Activated CD8-positive, alpha-beta T cell treated with anti-CD3 and anti-CD28 coated beads, Interleukin-2, amount 10 ng/mL, durations not matched to agents 7 days and 5 days (primary cell): ENCODE data around the gene CXCL10. TPM values are rescaled to one million over a fixed set of nuclear protein-coding genes. Genes with fewer than 3 reads are reported as not detected.
A peak's percentile ranks its signal among the peaks of the same experiment; 100 is the strongest.
"Not testable (repeated sequence)": the region's sequence is repeated elsewhere in the genome, so short reads cannot be mapped to it uniquely, and the experiment has no call there.

Experiments
- ATAC-seq: fragments of 150-1000 bp; cut with Tn5 transposase; one replicate; pipeline ENCODE4 v1.10.0; 2021; ENCODE audit warnings: moderate library complexity
- CTCF ChIA-PET: fragments of 350-600 bp; sonication (Branson Sonifier 250); formaldehyde crosslinking; loops from one replicate; lab custom pipeline; 2021; ENCODE audit warnings: antibody characterized with exemption; lab: Charles Lee
- POLR2A ChIA-PET: fragments of 350-600 bp; sonication (Branson Sonifier 250); formaldehyde crosslinking; loops from one replicate; lab custom pipeline; 2021; ENCODE audit warnings: antibody characterized with exemption; lab: Charles Lee
- DNase-seq: peaks from one replicate; pipeline ENCODE4 v3.0.0-alpha.2; 2020
- H3K27ac Mint-ChIP-seq: one replicate; pipeline ENCODE4 v1.8.0; 2021; ENCODE audit warnings: mild to moderate bottlenecking, mixed read lengths
- H3K27me3 Mint-ChIP-seq: one replicate; pipeline ENCODE4 v1.8.0; 2021; ENCODE audit warnings: low read depth, mixed read lengths
- H3K36me3 Mint-ChIP-seq: one replicate; pipeline ENCODE4 v1.8.0; 2021; ENCODE audit warnings: low read depth, mixed read lengths
- H3K4me1 Mint-ChIP-seq: one replicate; pipeline ENCODE4 v1.8.0; 2021; ENCODE audit warnings: low read depth, mixed read lengths
- H3K4me3 Mint-ChIP-seq: one replicate; pipeline ENCODE4 v1.8.0; 2021; ENCODE audit warnings: mild to moderate bottlenecking, mixed read lengths
- H3K9me3 Mint-ChIP-seq: one replicate; pipeline ENCODE4 v1.8.0; 2022; ENCODE audit warnings: mixed read lengths; ENCODE audit not compliant: insufficient read depth
- total RNA-seq, 2 experiments: library from RNA; stranded (reverse); gene quantifications; one replicate each; pipeline ENCODE4 v1.2.3, GENCODE V29; 2021

CXCL10 gene
- total RNA-seq, 2 experiments from 2014 or later: not detected

DNA sequence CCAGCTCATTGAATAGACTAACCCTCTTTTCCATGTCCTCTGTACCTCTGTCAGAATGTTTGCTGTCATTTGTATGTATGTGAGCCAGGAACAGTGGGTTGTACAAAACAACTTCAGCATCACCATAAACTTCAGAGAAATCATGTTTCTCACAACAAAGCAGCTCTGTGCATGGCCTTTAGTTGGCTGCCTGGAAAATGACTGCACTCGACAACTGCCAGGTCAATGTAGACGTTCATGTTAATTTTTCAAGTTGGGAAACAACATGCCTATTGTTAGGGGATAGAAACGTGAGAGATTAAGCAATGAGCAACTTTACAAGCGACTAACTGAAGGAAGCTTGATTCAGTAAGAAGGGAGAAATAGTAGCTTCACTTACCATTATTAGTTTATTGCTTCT, 30.4 kb upstream of the CXCL10 start:
- DNase-seq: no peak
- H3K9me3 Mint-ChIP-seq: no peaks in the 10 kb centered on the region
- H3K27ac Mint-ChIP-seq: no peak overlapping the region
- ChIA-PET POLR2A (no interaction called here), CTCF (interaction anchor here (0.8 to 4.1 kb wide), 5 partner anchors 12 to 127 kb away, joined by 3 to 26 read pairs (median 4); no protein-coding TSS in a partner anchor)
- peaks cover 13% of the 10 kb centered on the region for H3K4me1 Mint-ChIP-seq
- no peaks in the 10 kb centered on the region for H3K36me3 Mint-ChIP-seq
- peaks cover 2% of the 10 kb centered on the region for H3K27me3 Mint-ChIP-seq
- ATAC-seq: no peak
- no peak overlapping the region for H3K4me3 Mint-ChIP-seq

DNA sequence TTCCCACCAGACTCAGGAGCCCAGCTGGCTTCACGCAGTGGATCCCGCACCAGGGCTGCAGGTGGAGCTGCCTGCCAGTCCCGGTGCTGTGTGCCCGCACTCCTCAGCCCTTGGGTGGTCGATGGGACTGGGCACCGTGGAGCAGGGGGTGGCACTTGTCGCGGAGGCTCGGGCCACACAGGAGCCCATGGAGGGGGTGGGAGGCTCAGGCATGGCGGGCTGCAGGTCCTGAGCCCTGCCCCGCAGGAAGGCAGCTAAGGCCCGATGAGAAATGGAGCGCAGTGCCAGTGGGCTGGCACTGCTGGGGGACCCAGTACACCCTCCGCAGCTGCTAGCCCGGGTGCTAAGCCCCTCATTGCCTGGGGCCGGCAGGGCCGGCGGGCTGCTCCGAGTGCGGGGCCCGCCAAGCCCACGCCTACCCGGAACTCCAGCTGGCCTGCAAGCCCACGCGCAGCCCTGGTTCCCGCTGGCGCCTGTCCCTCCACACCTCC, 27.3 kb upstream of the CXCL10 start:
- POLR2A ChIA-PET, H3K4me1 Mint-ChIP-seq, H3K27ac Mint-ChIP-seq, H3K9me3 Mint-ChIP-seq, CTCF ChIA-PET, ATAC-seq, DNase-seq, H3K36me3 Mint-ChIP-seq, H3K4me3 Mint-ChIP-seq, H3K27me3 Mint-ChIP-seq: not testable (repeated sequence)

GRCh38 chr4:76049860-76050416, 26.6 kb upstream of the CXCL10 start:
- POLR2A ChIA-PET, H3K9me3 Mint-ChIP-seq, H3K4me1 Mint-ChIP-seq, DNase-seq, CTCF ChIA-PET, H3K36me3 Mint-ChIP-seq, H3K27ac Mint-ChIP-seq, H3K27me3 Mint-ChIP-seq, ATAC-seq, H3K4me3 Mint-ChIP-seq: not testable (repeated sequence)

DNA sequence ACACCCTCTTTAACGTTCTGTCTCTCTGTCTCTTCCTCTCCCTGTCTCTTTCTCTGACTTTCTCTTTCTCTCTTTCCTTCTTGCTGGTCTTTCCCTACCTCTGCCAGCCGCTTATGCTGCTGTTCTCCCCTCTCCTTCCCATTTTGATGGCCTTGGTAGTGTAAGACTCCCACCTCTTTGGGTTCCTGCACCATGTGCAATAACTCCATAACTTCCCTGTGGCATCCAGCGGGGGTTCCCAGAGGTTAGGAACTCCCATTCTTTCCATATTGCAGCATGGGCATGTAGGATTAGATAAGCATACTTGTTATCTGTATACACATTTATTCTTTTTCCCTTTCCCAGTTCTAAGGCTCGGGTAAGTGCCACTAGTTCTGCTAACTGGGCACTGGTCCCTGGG, 21.4 kb upstream of the CXCL10 start:
- CTCF ChIA-PET, H3K36me3 Mint-ChIP-seq, POLR2A ChIA-PET, ATAC-seq, H3K4me3 Mint-ChIP-seq, H3K27ac Mint-ChIP-seq, DNase-seq, H3K9me3 Mint-ChIP-seq, H3K27me3 Mint-ChIP-seq, H3K4me1 Mint-ChIP-seq: not testable (repeated sequence)

DNA sequence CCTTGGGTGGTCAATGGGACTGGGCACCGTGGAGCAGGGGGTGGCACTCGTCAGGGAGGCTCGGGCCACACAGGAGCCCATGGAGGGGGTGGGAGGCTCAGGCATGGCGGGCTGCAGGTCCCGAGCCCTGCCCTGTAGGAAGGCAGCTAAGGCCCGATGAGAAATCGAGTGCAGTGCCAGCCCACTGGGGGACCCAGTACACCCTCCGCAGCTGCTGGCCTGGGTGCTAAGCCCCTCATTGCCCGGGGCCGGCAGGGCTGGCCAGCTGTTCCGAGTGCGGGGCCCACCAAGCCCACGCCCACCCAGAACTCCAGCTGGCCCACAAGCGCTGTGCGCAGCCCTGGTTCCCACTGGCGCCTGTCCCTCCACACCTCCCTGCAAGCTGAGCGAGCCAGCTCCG, 20.0 kb upstream of the CXCL10 start:
- DNase-seq, H3K27ac Mint-ChIP-seq, POLR2A ChIA-PET, H3K4me3 Mint-ChIP-seq, H3K9me3 Mint-ChIP-seq, H3K36me3 Mint-ChIP-seq, ATAC-seq, H3K4me1 Mint-ChIP-seq, H3K27me3 Mint-ChIP-seq, CTCF ChIA-PET: not testable (repeated sequence)

DNA sequence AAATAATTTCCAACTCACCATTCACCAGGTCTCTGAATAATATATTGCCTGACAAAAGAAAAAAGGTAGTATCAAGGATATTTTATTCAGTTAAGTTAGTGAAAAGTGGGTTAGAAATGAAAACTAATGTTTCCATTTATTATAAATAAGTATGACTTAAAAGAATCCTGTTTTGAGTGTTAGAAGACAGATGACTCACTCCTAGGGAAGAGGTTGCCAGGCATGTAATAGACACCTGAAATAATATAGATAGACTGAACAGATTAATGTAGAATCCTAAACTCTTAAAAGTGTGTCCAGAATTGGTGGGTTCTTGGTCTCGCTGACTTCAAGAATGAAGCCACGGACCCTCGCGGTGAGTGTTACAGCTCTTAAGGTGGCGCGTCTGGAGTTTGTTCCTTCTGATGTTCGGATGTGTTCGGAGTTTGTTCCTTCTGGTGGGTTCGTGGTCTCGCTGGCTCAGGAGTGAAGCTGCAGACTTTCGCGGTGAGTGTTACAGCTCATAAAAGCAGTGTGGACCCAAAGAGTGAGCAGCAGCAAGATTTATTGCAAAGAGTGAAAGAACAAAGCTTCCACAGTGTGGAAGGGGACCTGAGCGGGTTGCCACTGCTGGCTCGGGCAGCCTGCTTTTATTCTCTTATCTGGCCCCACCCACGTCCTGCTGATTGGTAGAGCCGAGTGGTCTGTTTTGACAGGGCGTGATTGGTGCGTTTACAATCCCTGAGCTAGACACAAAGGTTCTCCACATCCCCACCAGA, 19.1 kb upstream of the CXCL10 start:
- H3K4me3 Mint-ChIP-seq: peak overlapping the region; percentile 28
- H3K27ac Mint-ChIP-seq, DNase-seq, H3K9me3 Mint-ChIP-seq, H3K4me1 Mint-ChIP-seq, H3K36me3 Mint-ChIP-seq, POLR2A ChIA-PET, ATAC-seq, H3K27me3 Mint-ChIP-seq: not testable (repeated sequence)
- CTCF ChIA-PET: interaction anchor here (0.9 to 1.4 kb wide), 2 partner anchors 12 to 47 kb away, joined by 3 to 4 read pairs; no protein-coding TSS in a partner anchor

GRCh38 chr4:76036855-76037254, 13.6 kb upstream of the CXCL10 start:
- ATAC-seq (no peak), DNase-seq (no peak)
- Mint-ChIP-seq H3K27me3 (peaks cover 5% of the 10 kb centered on the region), H3K4me3 (no peak overlapping the region), H3K36me3 (no peaks in the 10 kb centered on the region), H3K27ac (no peak overlapping the region), H3K4me1 (no peaks in the 10 kb centered on the region), H3K9me3 (no peaks in the 10 kb centered on the region)
- CTCF ChIA-PET: interaction anchor here (0.7 kb wide), 1 partner anchor 310 kb away, joined by 3 read pairs; no protein-coding TSS in a partner anchor
- POLR2A ChIA-PET: no interaction called here

DNA sequence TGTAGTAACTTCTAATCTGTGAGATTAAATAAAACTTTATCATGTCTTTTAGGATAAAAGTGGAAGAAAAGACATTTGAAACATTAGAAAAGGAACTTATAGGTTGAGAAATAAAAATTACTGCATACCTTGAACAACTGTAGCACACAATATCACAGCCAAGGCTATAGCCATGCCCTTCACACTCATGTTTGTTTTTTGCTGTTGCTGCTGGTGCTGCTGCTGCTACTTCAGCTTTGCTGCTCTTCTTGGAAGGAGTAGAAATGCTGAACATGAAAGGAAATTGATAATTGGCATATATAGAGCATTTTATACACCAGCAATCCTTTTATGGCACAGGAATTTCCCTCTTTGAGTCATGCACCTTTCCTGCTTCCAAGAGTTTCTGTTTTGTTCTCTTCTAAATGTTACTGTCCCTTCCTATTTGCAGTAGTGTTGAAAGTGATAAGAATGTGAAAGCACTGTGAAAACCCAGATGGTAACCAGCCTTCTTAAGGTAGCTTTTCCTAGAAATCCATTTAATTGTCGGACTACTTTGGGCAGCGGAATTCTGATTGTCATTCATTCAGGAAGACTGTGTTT, 12.6 kb upstream of the CXCL10 start, which contains the start of gene CXCL11:
Gene CXCL11 (minus strand): TSS at position 272 of the 582 bp plus-strand sequence. CDS start 83 bp downstream, at position 189.
- no peak within 1 kb of the TSS for H3K4me3 Mint-ChIP-seq
- H3K27me3 Mint-ChIP-seq: peaks cover 5% of the 10 kb centered on the region
- POLR2A ChIA-PET: no interaction called here
- no peaks in the 10 kb centered on the region for H3K9me3 Mint-ChIP-seq
- no peaks in the 10 kb centered on the region for H3K4me1 Mint-ChIP-seq
- no peak within 1 kb of the TSS for H3K27ac Mint-ChIP-seq
- no peaks in the 10 kb centered on the region for H3K36me3 Mint-ChIP-seq
- ATAC-seq: no peak
- CTCF ChIA-PET: no interaction called here
- no peak for DNase-seq

- no peaks in the 10 kb centered on the region for H3K36me3 Mint-ChIP-seq
- CTCF ChIA-PET: no interaction called here
Measured at GRCh38 chr4:76035141-76035540, 11.8 kb upstream of the CXCL10 start.

DNA sequence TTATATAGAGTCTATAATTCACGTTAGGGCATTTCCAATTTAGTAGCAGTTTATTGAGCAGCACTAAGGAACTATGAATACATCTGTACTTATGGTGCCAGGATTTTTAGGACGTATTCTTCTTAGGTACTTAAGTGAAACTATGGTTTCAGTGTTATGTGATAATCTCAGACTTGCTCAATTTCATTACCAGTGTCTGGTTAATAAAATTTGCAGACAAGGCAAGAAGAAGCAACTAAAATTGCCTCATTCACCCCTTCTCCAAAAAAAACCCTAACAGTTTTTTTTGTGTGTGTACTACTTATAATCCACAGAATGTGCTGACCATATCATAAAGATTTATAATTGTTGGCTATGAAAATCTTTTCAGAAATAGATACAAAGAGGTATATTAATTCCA, 6.0 kb upstream of the CXCL10 start:
- peaks cover 11% of the 10 kb centered on the region for H3K27me3 Mint-ChIP-seq
- H3K36me3 Mint-ChIP-seq: no peaks in the 10 kb centered on the region
- H3K4me1 Mint-ChIP-seq: peaks cover 9% of the 10 kb centered on the region
- no peak overlapping the region for H3K4me3 Mint-ChIP-seq
- POLR2A ChIA-PET: no interaction called here
- H3K27ac Mint-ChIP-seq: no peak overlapping the region
- no peaks in the 10 kb centered on the region for H3K9me3 Mint-ChIP-seq
- ATAC-seq (no peak), DNase-seq (no peak)
- CTCF ChIA-PET: interaction anchor here (1.0 kb wide), 1 partner anchor 33 kb away, joined by 4 read pairs; no protein-coding TSS in a partner anchor

More at GRCh38 chr4:76035141-76035540, 11.8 kb upstream of the CXCL10 start:
- POLR2A ChIA-PET: no interaction called here
- ATAC-seq: no peak
- Mint-ChIP-seq H3K27me3 (peaks cover 9% of the 10 kb centered on the region), H3K27ac (no peak overlapping the region), H3K9me3 (no peaks in the 10 kb centered on the region), H3K4me3 (no peak overlapping the region), H3K4me1 (no peaks in the 10 kb centered on the region)
- no peak for DNase-seq

- Mint-ChIP-seq H3K4me1 (peaks cover 15% of the 10 kb centered on the region), H3K9me3 (no peaks in the 10 kb centered on the region), H3K4me3 (peak overlapping the region; percentile 24), H3K36me3 (no peaks in the 10 kb centered on the region), H3K27ac (no peak overlapping the region), H3K27me3 (peaks cover 7% of the 10 kb centered on the region)
- POLR2A ChIA-PET: no interaction called here
- CTCF ChIA-PET: no interaction called here
- ATAC-seq (peak; percentile 36), DNase-seq (no peak)
Measured at GRCh38 chr4:76028350-76028765, 5.1 kb upstream of the CXCL10 start.

DNA sequence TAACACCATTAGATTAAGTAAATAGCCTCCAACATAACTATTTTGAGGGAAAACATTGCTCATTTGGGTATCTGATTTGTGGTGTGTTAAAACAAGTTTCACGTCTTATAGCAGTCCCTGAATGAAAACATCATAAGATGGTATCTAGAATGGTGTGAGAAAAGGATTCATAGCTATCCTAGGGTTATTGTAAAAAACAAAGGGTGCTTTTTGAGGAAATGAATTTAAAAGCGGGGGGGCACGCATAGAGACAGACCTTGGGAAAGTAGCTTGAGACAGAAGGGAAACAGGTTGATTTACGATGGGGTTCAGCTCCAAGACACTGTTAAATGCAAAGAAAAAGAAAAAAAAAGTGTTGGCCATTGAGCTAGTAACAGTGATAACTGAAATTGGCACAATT, 768 bp upstream of the CXCL10 start:
- ChIA-PET CTCF (interaction anchor here (1.2 to 1.3 kb wide), 3 partner anchors 28 to 128 kb away, joined by 3 to 8 read pairs (median 3); no protein-coding TSS in a partner anchor), POLR2A (no interaction called here)
- Mint-ChIP-seq H3K27me3 (peaks cover 8% of the 10 kb centered on the region), H3K36me3 (no peaks in the 10 kb centered on the region), H3K27ac (no peak overlapping the region), H3K9me3 (no peaks in the 10 kb centered on the region), H3K4me1 (peaks cover 15% of the 10 kb centered on the region), H3K4me3 (no peak overlapping the region)
- no peak for ATAC-seq
- DNase-seq: no peak
